Measurements from ENCODE around the gene TP53I11. TPM values are rescaled to one million over a fixed set of nuclear protein-coding genes. Genes with fewer than 3 reads are reported as not detected.

The TP53I11 gene
- total and polyA plus RNA-seq, 9 of the 15 experiments (the other 6 are each of a cell fraction or from before 2014, with no cell fraction given), result 0.14 to 2.5 (median 1.2) TPM; not detected in 2

GRCh38 chr11:44963136-44963535 is 12.5 kb upstream of the TP53I11 start:
- WGBS (ENCODE audit: insufficient coverage, low coverage, missing lambda C conversion rate), result 3% methylated on average over 4 of the region's 7 CpGs
- no peaks in the 10 kb centered on the region; the same call in none of the 2 replicates for H4K20me1 ChIP-seq (replicated peaks; ENCODE audit: control insufficient read depth, insufficient read depth, low read length)
- BruUV-seq (replicated peaks), result no TSS peak
- ATAC-seq (no peak), FAIRE-seq (no peak), DNase-seq (ENCODE audit: extremely low read depth in 1 of 4, low spot score in 3 of 4) (no peak)
- intact Hi-C loops (cut with micrococcal nuclease), result no loop called here
- peaks cover 0 to 25% of the 10 kb centered on the region in 2 experiments; a peak in 2 of 5 replicates for H3K27me3 ChIP-seq (ENCODE audit: control insufficient read depth in 2 of 2, insufficient read depth in 2 of 2, low read length in 2 of 2)
- H3K4me1 ChIP-seq (replicated peaks in 1 of 2; ENCODE audit: control insufficient read depth in 2 of 2, insufficient read depth in 2 of 2, low read length in 2 of 2), result no peaks in the 10 kb centered on the region
- no peaks in the 10 kb centered on the region for H3K36me3 ChIP-seq (ENCODE audit: control insufficient read depth, insufficient read depth, low read length)
- H3K27ac ChIP-seq (ENCODE audit: extremely low read depth, low read depth, low read length), result no peak overlapping the region
- H3K9me3 ChIP-seq (replicated peaks; ENCODE audit: control insufficient read depth, insufficient read depth, low read depth, low read length), result no peaks in the 10 kb centered on the region
- H3K4me2 ChIP-seq (ENCODE audit: insufficient read depth, low read length), result no peak overlapping the region
- no peaks in the 10 kb centered on the region for H3K9me1 ChIP-seq (ENCODE audit: control insufficient read depth, insufficient read depth, low read length)
- POLR2A ChIA-PET, result no interaction called here
- no peak overlapping the region for H3K9ac ChIP-seq (ENCODE audit: insufficient read depth in 1 of 2, low read depth in 2 of 2, low read length in 2 of 2)
- H2AFZ ChIP-seq (ENCODE audit: low read depth, low read length), result no peak overlapping the region
- TF ChIP-seq MYC (IDR thresholded peaks at IDR 0.05; ENCODE audit: low read depth, low read length) (no peak), MYC (CRISPR knock-in tag; IDR thresholded peaks at IDR 0.05; ENCODE audit: borderline replicate concordance, low read depth) (no peak), ZEB2 (IDR thresholded peaks at IDR 0.05) (no peak), CHAMP1 (IDR thresholded peaks at IDR 0.05) (no peak), ARID2 (IDR thresholded peaks at IDR 0.05) (no peak), RBM22 (IDR thresholded peaks at IDR 0.05; ENCODE audit: low read depth, low read length, poor library complexity, severe bottlenecking) (no peak), RBBP5 (IDR thresholded peaks at IDR 0.05; ENCODE audit: borderline replicate concordance, insufficient read depth, low read length, poor library complexity, severe bottlenecking) (no peak), MNT (conservative IDR thresholded peaks at IDR 0.05) (no peak)
- no peaks in the 10 kb centered on the region for H3K79me2 ChIP-seq (ENCODE audit: control insufficient read depth, insufficient read depth, low read length)
- CTCF ChIA-PET (ENCODE audit: low intra/inter-chr PET ratio), result no interaction called here
- H3K4me3 ChIP-seq, result no peak overlapping the region
- in situ Hi-C loops (cut with MboI), result no loop called here

Data from K562 (cell line).